Stimulated activated CD8-positive, alpha-beta memory T cell treated with anti-CD3 and anti-CD28 coated beads, Interleukin-12 subunit alpha, Interleukin-12 subunit beta, amount 100 ng/mL, for 1 hour (primary cell): Measurements from ENCODE around the gene PHF12.

Experiments used
- DNase-seq: peaks from one replicate; pipeline ENCODE4 v3.0.0-alpha.2; 2020; ENCODE audit warnings: low read depth

Gene PHF12

GRCh38 chr17:28857905-28858800, 93.2 kb downstream of the PHF12 start:
- DNase-seq: no peak

- no peak for DNase-seq
Observed at GRCh38 chr17:28856028-28856574, 95.2 kb downstream of the PHF12 start.

GRCh38 chr17:28855336-28855679, 96.0 kb downstream of the PHF12 start:
- no peak for DNase-seq
